ENCODE measurements around the gene ANKRD40.
"Not testable (repeated sequence)": the region's sequence is repeated elsewhere in the genome, so short reads cannot be mapped to it uniquely, and the experiment has no call there.

The ANKRD40 gene

GRCh38 chr17:50707289-50708049 is at the start of gene ANKRD40:
Gene ANKRD40, minus strand, starts transcription at chr17:50707914. Its CDS starts 260 bp downstream, at chr17:50707654.
- DNase-seq: peak; percentile 70 to 84

- DNase-seq: no peak
These were observed 46.8 kb upstream of the ANKRD40 start for GRCh38 chr17:50754521-50754920.

- DNase-seq: no peak
These were observed 41.5 kb upstream of the ANKRD40 start for GRCh38 chr17:50749245-50749644.

- no peak for DNase-seq
These were observed 37.9 kb upstream of the ANKRD40 start for GRCh38 chr17:50745631-50746030.

GRCh38 chr17:50739098-50739497 is 31.4 kb upstream of the ANKRD40 start:
- no peak for DNase-seq

- no peak for DNase-seq
These were observed 29.5 kb upstream of the ANKRD40 start for GRCh38 chr17:50737118-50737698.

GRCh38 chr17:50735287-50735686 is 27.6 kb upstream of the ANKRD40 start:
- no peak for DNase-seq

- no peak for DNase-seq
These were observed 24.1 kb upstream of the ANKRD40 start for GRCh38 chr17:50731575-50732460.

GRCh38 chr17:50728881-50729765 is 21.4 kb upstream of the ANKRD40 start:
- DNase-seq: no peak

- no peak for DNase-seq
These were observed 20.4 kb upstream of the ANKRD40 start for GRCh38 chr17:50728112-50728429.

GRCh38 chr17:50725769-50726655 is 18.3 kb upstream of the ANKRD40 start:
- DNase-seq: no peak

GRCh38 chr17:50724622-50725021 is 16.9 kb upstream of the ANKRD40 start:
- not testable (repeated sequence) for DNase-seq

- DNase-seq: no peak
These were observed 15.0 kb upstream of the ANKRD40 start for GRCh38 chr17:50722746-50723145.

GRCh38 chr17:50721194-50722010 is 13.7 kb upstream of the ANKRD40 start:
- DNase-seq: no peak

GRCh38 chr17:50719924-50720794 is 12.4 kb upstream of the ANKRD40 start:
- no peak for DNase-seq

- peak; percentile 22 to 71 for DNase-seq
These were observed 11.6 kb upstream of the ANKRD40 start, which contains the start of gene LUC7L3 for GRCh38 chr17:50719144-50719923. Gene LUC7L3, plus strand, starts transcription at chr17:50719603. Its CDS starts 130 bp downstream, at chr17:50719733.

- DNase-seq: no peak
These were observed 7.8 kb upstream of the ANKRD40 start for GRCh38 chr17:50715471-50715870.

- no peak for DNase-seq
These were observed 4.9 kb upstream of the ANKRD40 start for GRCh38 chr17:50712641-50713040.

- no peak for DNase-seq
These were observed 2.9 kb upstream of the ANKRD40 start for GRCh38 chr17:50710650-50711049.
